ENCODE results near the gene SLC16A5. TPM values are rescaled to one million over a fixed set of nuclear protein-coding genes. Genes with fewer than 3 reads are reported as not detected.

SLC16A5 gene
- total and polyA plus RNA-seq, 12 donors, result 3.6 to 17.4 (median 11.9) TPM

- Histone ChIP-seq H3K4me1 (peaks cover 6 to 51% (median 29%) of the 10 kb centered on the region in 9 donors), H3K4me3 (peak overlapping the region in 9 of 10 donors; percentile 74 to 100 (median 92)), H3K27ac (peak overlapping the region in 9 of 10 donors; percentile 93 to 99 (median 97)), H3K9me3 (no peaks in the 10 kb centered on the region), H3K27me3 (no peaks in the 10 kb centered on the region), H3K36me3 (peaks cover 0 to 48% (median 8%) of the 10 kb centered on the region in 9 donors)
- WGBS, 2 donors, result 29 to 34% methylated on average over 5 of the region's 5 CpGs
- peak in 3 of 8 donors; percentile 32 to 36 (median 34) for ATAC-seq
- peak; percentile 27 to 57 for DNase-seq
- TF ChIP-seq CTCF (IDR thresholded peaks at IDR 0.05), result no peak
- intact Hi-C loops (cut with DNase I), result loop anchor here in 3 of 10 donors (5.0 to 10.0 kb wide), 3 partner anchors 59 to 156 kb away; partner anchors contain the start of genes CDR2L (in 3 of the 3), ARMC7 (in 1 of the 3) and NUP85 (in 1 of the 3)
These were observed 39.4 kb upstream of the SLC16A5 start for GRCh38 chr17:75048249-75048878.

- peak overlapping the region in 3 of 10 donors; percentile 84 to 92 (median 88) for H3K4me3 ChIP-seq
- no peaks in the 10 kb centered on the region for H3K9me3 ChIP-seq
- H3K4me1 ChIP-seq, result peaks cover 6 to 47% (median 26%) of the 10 kb centered on the region in 9 donors
- H3K36me3 ChIP-seq, result peaks cover 0 to 55% (median 15%) of the 10 kb centered on the region in 9 donors
- intact Hi-C loops (cut with DNase I), result loop anchor here in 3 of 10 donors (5.0 to 10.0 kb wide), 3 partner anchors 58 to 156 kb away; partner anchors contain the start of genes CDR2L (in 3 of the 3), ARMC7 (in 1 of the 3) and NUP85 (in 1 of the 3)
- no peak for ATAC-seq
- 86 to 89% methylated on average over 5 of the region's 5 CpGs for WGBS, 2 donors
- no peak for TF ChIP-seq CTCF (IDR thresholded peaks at IDR 0.05)
- DNase-seq, result no peak
- peak overlapping the region in 8 of 10 donors; percentile 42 to 99 (median 98) for H3K27ac ChIP-seq
- no peaks in the 10 kb centered on the region for H3K27me3 ChIP-seq
These were observed 38.7 kb upstream of the SLC16A5 start for GRCh38 chr17:75049057-75049456.

- DNase-seq (no peak), ATAC-seq (no peak)
- H3K27ac ChIP-seq, result peak overlapping the region in 3 of 10 donors; percentile 95 to 99 (median 97)
- no peak for TF ChIP-seq CTCF (IDR thresholded peaks at IDR 0.05)
- no peak overlapping the region for H3K4me3 ChIP-seq
- peaks cover 0 to 58% (median 17%) of the 10 kb centered on the region in 9 donors for H3K36me3 ChIP-seq
- H3K9me3 ChIP-seq, result no peaks in the 10 kb centered on the region
- H3K4me1 ChIP-seq, result peaks cover 6 to 44% (median 26%) of the 10 kb centered on the region in 9 donors
- intact Hi-C loops (cut with DNase I), result loop anchor here in 4 of 10 donors (5.0 to 10.0 kb wide), 3 partner anchors 58 to 155 kb away; partner anchors contain the start of genes CDR2L (in 3 of the 4), NUP85 (in 3 of the 4) and ARMC7 (in 1 of the 4)
- H3K27me3 ChIP-seq, result no peaks in the 10 kb centered on the region
These were observed 38.0 kb upstream of the SLC16A5 start for GRCh38 chr17:75049706-75050105.

- TF ChIP-seq CTCF (IDR thresholded peaks at IDR 0.05), result no peak
- H3K27ac ChIP-seq, result no peak overlapping the region
- WGBS, 2 donors, result 78% methylated on average over 2 of the region's 2 CpGs
- DNase-seq (no peak), ATAC-seq (no peak)
- no peak overlapping the region for H3K4me3 ChIP-seq
- no peaks in the 10 kb centered on the region for H3K9me3 ChIP-seq
- H3K4me1 ChIP-seq, result peaks cover 6 to 33% (median 18%) of the 10 kb centered on the region in 9 donors
- intact Hi-C loops (cut with DNase I), result loop anchor here in 3 of 10 donors (2.0 to 10.0 kb wide), 2 partner anchors 21 to 153 kb away; partner anchors contain the start of gene NUP85 (in 2 of the 3)
- H3K27me3 ChIP-seq, result no peaks in the 10 kb centered on the region
- H3K36me3 ChIP-seq, result peaks cover 0 to 80% (median 24%) of the 10 kb centered on the region in 9 donors
These were observed 35.8 kb upstream of the SLC16A5 start for GRCh38 chr17:75051941-75052340.
